Retinal pigment epithelial cell (primary cell): ENCODE data around the gene PIM1.

Source experiments
- DNase-seq: peaks from one replicate; pipeline ENCODE4 v3.0.0-alpha.2; 2010; ENCODE audit warnings: low read depth
- H3K4me3 ChIP-seq: 2 replicates; pipeline ENCODE4 v1.5.1; 2011; ENCODE audit warnings: mild to moderate bottlenecking, low read length, control low read depth, moderate library complexity
- CTCF ChIP-seq: conservative IDR thresholded peaks from 2 replicates; pipeline ENCODE4 v1.5.1; 2011; ENCODE audit warnings: low read depth, low read length, control low read depth, inconsistent platforms

PIM1 gene

GRCh38 chr6:37162740-37163139 is 7.2 kb upstream of the PIM1 start:
- no peak overlapping the region for H3K4me3 ChIP-seq
- no peak for DNase-seq
- TF ChIP-seq CTCF, result no peak

- H3K4me3 ChIP-seq, result no peak overlapping the region
- DNase-seq, result no peak
- no peak for TF ChIP-seq CTCF
These were observed 1.7 kb upstream of the PIM1 start for GRCh38 chr6:37168163-37168758.

GRCh38 chr6:37168811-37169495 is 999 bp upstream of the PIM1 start:
- TF ChIP-seq CTCF, result no peak
- peak overlapping the region; percentile 61 for H3K4me3 ChIP-seq
- DNase-seq, result no peak

GRCh38 chr6:37170273-37171200 is 585 bp downstream of the PIM1 start:
- DNase-seq, result no peak
- H3K4me3 ChIP-seq, result peak overlapping the region; percentile 87
- TF ChIP-seq CTCF, result no peak

- DNase-seq, result no peak
- TF ChIP-seq CTCF, result no peak
- peak overlapping the region; percentile 87 for H3K4me3 ChIP-seq
These were observed 1.4 kb downstream of the PIM1 start for GRCh38 chr6:37171201-37171969.

- peak; percentile 80 for TF ChIP-seq CTCF
- peak overlapping the region; percentile 87 for H3K4me3 ChIP-seq
- peak; percentile 93 for DNase-seq
These were observed 2.2 kb downstream of the PIM1 start for GRCh38 chr6:37171970-37172812.
